ENCODE results near the gene CD58.

The CD58 gene

GRCh38 chr1:116511459-116512019 is 59.3 kb downstream of the CD58 start:
- no peak for DNase-seq (ENCODE audit: low read depth in 2 of 2, low spot score in 1 of 2)

- DNase-seq (ENCODE audit: low read depth in 2 of 2, low spot score in 1 of 2): no peak
Measured at GRCh38 chr1:116510361-116510760, 60.5 kb downstream of the CD58 start.

- DNase-seq (ENCODE audit: low read depth in 2 of 2, low spot score in 1 of 2): no peak
Measured at GRCh38 chr1:116508984-116509980, 61.5 kb downstream of the CD58 start.

GRCh38 chr1:116508085-116508983 is 62.5 kb downstream of the CD58 start:
- no peak for DNase-seq (ENCODE audit: low read depth in 2 of 2, low spot score in 1 of 2)

GRCh38 chr1:116507631-116508030 is 63.2 kb downstream of the CD58 start:
- no peak for DNase-seq (ENCODE audit: low read depth in 2 of 2, low spot score in 1 of 2)

GRCh38 chr1:116506132-116507004 is 64.5 kb downstream of the CD58 start:
- DNase-seq (ENCODE audit: low read depth in 2 of 2, low spot score in 1 of 2): no peak

GRCh38 chr1:116504308-116505156 is 66.3 kb downstream of the CD58 start:
- peak; percentile 60 to 77 for DNase-seq (ENCODE audit: low read depth in 2 of 2, low spot score in 1 of 2)

- DNase-seq (ENCODE audit: low read depth in 2 of 2, low spot score in 1 of 2): no peak
Measured at GRCh38 chr1:116503546-116504307, 67.1 kb downstream of the CD58 start.

- no peak for DNase-seq (ENCODE audit: low read depth in 2 of 2, low spot score in 1 of 2)
Measured at GRCh38 chr1:116502671-116503314, 68.0 kb downstream of the CD58 start.

- DNase-seq (ENCODE audit: low read depth in 2 of 2, low spot score in 1 of 2): no peak
Measured at GRCh38 chr1:116501870-116502244, 69.0 kb downstream of the CD58 start.

GRCh38 chr1:116501125-116501869 is 69.5 kb downstream of the CD58 start:
- DNase-seq (ENCODE audit: low read depth in 2 of 2, low spot score in 1 of 2): no peak

GRCh38 chr1:116498789-116499628 is 71.8 kb downstream of the CD58 start:
- DNase-seq (ENCODE audit: low read depth in 2 of 2, low spot score in 1 of 2): no peak

- no peak for DNase-seq (ENCODE audit: low read depth in 2 of 2, low spot score in 1 of 2)
Measured at GRCh38 chr1:116497656-116498055, 73.2 kb downstream of the CD58 start.

- DNase-seq (ENCODE audit: low read depth in 2 of 2, low spot score in 1 of 2): no peak
Measured at GRCh38 chr1:116496898-116497297, 73.9 kb downstream of the CD58 start.

- no peak for DNase-seq (ENCODE audit: low read depth in 2 of 2, low spot score in 1 of 2)
Measured at GRCh38 chr1:116496380-116496779, 74.4 kb downstream of the CD58 start.

GRCh38 chr1:116495535-116495934 is 75.3 kb downstream of the CD58 start:
- DNase-seq (ENCODE audit: low read depth in 2 of 2, low spot score in 1 of 2): no peak

GRCh38 chr1:116494745-116495144 is 76.1 kb downstream of the CD58 start:
- no peak for DNase-seq (ENCODE audit: low read depth in 2 of 2, low spot score in 1 of 2)
